Fibroblast of lung (primary cell): ENCODE data around the gene LEKR1.

ENCODE experiments used
- EZH2 ChIP-seq: IDR thresholded peaks from 2 replicates; pipeline ENCODE4 v1.5.1; 2012; ENCODE audit warnings: low read length, control low read depth, mild to moderate bottlenecking; ENCODE audit errors: missing control alignments
- TF ChIP-seq, protein P1 (sequence below), 2 donors: IDR thresholded peaks in 1 of 2; conservative IDR thresholded peaks in 1 of 2; 1 replicate in 1 of 2; 2 replicates in 1 of 2; pipeline ENCODE4 v1.5.1; 2011 to 2012; ENCODE audit warnings: low read length in 2 of 2, control low read depth in 1 of 2, inconsistent platforms in 1 of 2, low read depth in 1 of 2, mild to moderate bottlenecking in 1 of 2

DNA sequence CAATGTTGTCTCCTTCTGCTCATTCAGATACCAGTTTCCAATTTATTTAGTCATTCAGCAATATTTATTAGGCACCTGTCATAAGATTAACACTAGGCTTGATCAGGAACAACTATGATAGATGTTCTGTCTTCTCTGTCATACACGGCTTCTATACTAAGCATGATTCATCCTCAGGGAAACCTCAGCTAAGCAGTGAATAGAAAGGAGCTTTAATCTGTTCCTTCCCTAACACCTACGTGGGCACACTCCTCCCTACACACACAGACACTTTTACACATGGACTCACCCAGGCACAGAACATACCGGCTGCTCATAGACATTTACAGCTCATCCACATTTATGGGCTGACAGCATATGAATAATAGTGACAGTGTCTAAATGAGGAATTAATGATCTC is 136.9 kb downstream of the LEKR1 start:
- TF ChIP-seq, protein P1, sequence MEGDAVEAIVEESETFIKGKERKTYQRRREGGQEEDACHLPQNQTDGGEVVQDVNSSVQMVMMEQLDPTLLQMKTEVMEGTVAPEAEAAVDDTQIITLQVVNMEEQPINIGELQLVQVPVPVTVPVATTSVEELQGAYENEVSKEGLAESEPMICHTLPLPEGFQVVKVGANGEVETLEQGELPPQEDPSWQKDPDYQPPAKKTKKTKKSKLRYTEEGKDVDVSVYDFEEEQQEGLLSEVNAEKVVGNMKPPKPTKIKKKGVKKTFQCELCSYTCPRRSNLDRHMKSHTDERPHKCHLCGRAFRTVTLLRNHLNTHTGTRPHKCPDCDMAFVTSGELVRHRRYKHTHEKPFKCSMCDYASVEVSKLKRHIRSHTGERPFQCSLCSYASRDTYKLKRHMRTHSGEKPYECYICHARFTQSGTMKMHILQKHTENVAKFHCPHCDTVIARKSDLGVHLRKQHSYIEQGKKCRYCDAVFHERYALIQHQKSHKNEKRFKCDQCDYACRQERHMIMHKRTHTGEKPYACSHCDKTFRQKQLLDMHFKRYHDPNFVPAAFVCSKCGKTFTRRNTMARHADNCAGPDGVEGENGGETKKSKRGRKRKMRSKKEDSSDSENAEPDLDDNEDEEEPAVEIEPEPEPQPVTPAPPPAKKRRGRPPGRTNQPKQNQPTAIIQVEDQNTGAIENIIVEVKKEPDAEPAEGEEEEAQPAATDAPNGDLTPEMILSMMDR (conservative IDR thresholded peaks at IDR 0.05 in 1 of 2, IDR thresholded peaks at IDR 0.05 in 1 of 2; ENCODE audit: low read depth in 1 of 2, low read length in 2 of 2) = no peak
- TF ChIP-seq EZH2 = no peak
